Measurements from ENCODE around the gene ATP6V0D1.

ATP6V0D1 gene

GRCh38 chr16:67458121-67458641, 22.8 kb downstream of the ATP6V0D1 start:
- H3K9me3 ChIP-seq: no peaks in the 10 kb centered on the region
- peaks cover 91% of the 10 kb centered on the region for H3K36me3 ChIP-seq
- no peaks in the 10 kb centered on the region for H3K27me3 ChIP-seq
- no peak for TF ChIP-seq CTCF (IDR thresholded peaks at IDR 0.05)
- H3K4me3 ChIP-seq (ENCODE audit: low read depth in 1 of 2, low read length in 1 of 2): no peak overlapping the region
- H3K4me1 ChIP-seq (ENCODE audit: control insufficient read depth in 1 of 2, insufficient read depth in 1 of 2, low read depth in 1 of 2, low read length in 1 of 2): peaks cover 9 to 25% of the 10 kb centered on the region in 2 experiments
- H3K27ac ChIP-seq: no peak overlapping the region

- TF ChIP-seq CTCF (IDR thresholded peaks at IDR 0.05): no peak
- Histone ChIP-seq H3K36me3 (peaks cover 91% of the 10 kb centered on the region), H3K4me1 (ENCODE audit: control insufficient read depth in 1 of 2, insufficient read depth in 1 of 2, low read depth in 1 of 2, low read length in 1 of 2) (peaks cover 9 to 25% of the 10 kb centered on the region in 2 experiments), H3K9me3 (no peaks in the 10 kb centered on the region), H3K27me3 (no peaks in the 10 kb centered on the region), H3K27ac (no peak overlapping the region), H3K4me3 (ENCODE audit: low read depth in 1 of 2, low read length in 1 of 2) (no peak overlapping the region)
These were observed 23.3 kb downstream of the ATP6V0D1 start for GRCh38 chr16:67457611-67458010.

GRCh38 chr16:67456391-67457081, 24.4 kb downstream of the ATP6V0D1 start:
- peaks cover 9 to 21% of the 10 kb centered on the region in 2 experiments for H3K4me1 ChIP-seq (ENCODE audit: control insufficient read depth in 1 of 2, insufficient read depth in 1 of 2, low read depth in 1 of 2, low read length in 1 of 2)
- H3K36me3 ChIP-seq: peaks cover 91% of the 10 kb centered on the region
- no peaks in the 10 kb centered on the region for H3K9me3 ChIP-seq
- no peak for TF ChIP-seq CTCF (IDR thresholded peaks at IDR 0.05)
- no peak overlapping the region for H3K4me3 ChIP-seq (ENCODE audit: low read depth in 1 of 2, low read length in 1 of 2)
- peak overlapping the region; percentile 25 for H3K27ac ChIP-seq
- no peaks in the 10 kb centered on the region for H3K27me3 ChIP-seq

GRCh38 chr16:67454852-67455251, 26.1 kb downstream of the ATP6V0D1 start:
- Histone ChIP-seq H3K9me3 (no peaks in the 10 kb centered on the region), H3K27ac (no peak overlapping the region), H3K4me1 (ENCODE audit: control insufficient read depth in 1 of 2, insufficient read depth in 1 of 2, low read depth in 1 of 2, low read length in 1 of 2) (peaks cover 6 to 9% of the 10 kb centered on the region in 2 experiments), H3K36me3 (peaks cover 91% of the 10 kb centered on the region), H3K4me3 (ENCODE audit: low read depth in 1 of 2, low read length in 1 of 2) (no peak overlapping the region), H3K27me3 (no peaks in the 10 kb centered on the region)
- no peak for TF ChIP-seq CTCF (IDR thresholded peaks at IDR 0.05)

GRCh38 chr16:67454104-67454503, 26.9 kb downstream of the ATP6V0D1 start:
- no peak overlapping the region for H3K4me3 ChIP-seq (ENCODE audit: low read depth in 1 of 2, low read length in 1 of 2)
- no peaks in the 10 kb centered on the region for H3K9me3 ChIP-seq
- no peak for TF ChIP-seq CTCF (IDR thresholded peaks at IDR 0.05)
- H3K27ac ChIP-seq: no peak overlapping the region
- peaks cover 91% of the 10 kb centered on the region for H3K36me3 ChIP-seq
- H3K27me3 ChIP-seq: no peaks in the 10 kb centered on the region
- peaks cover 0 to 2% of the 10 kb centered on the region in 2 experiments for H3K4me1 ChIP-seq (ENCODE audit: control insufficient read depth in 1 of 2, insufficient read depth in 1 of 2, low read depth in 1 of 2, low read length in 1 of 2)
